Vagina (tissue), 2 donors: Measurements from ENCODE around the gene SLC39A11.

ENCODE experiments used
- POLR2A ChIP-seq, 2 donors: fragments of 450-650 bp; IDR thresholded peaks; one replicate each; pipeline ENCODE4 v1.6.1; 2017; ENCODE audit warnings: antibody characterized with exemption in 2 of 2, mild to moderate bottlenecking in 2 of 2, moderate library complexity in 2 of 2
- TF ChIP-seq, protein P1 (sequence below), 3 experiments: fragments of 450-650 bp in 2 of 3; fragments of 200-600 bp in 1 of 3; sonication (generic) in 1 of 3; IDR thresholded peaks; one replicate each; pipeline ENCODE4 v1.5.1; 2017 to 2019; ENCODE audit warnings: antibody characterized with exemption in 3 of 3, mild to moderate bottlenecking in 2 of 3, moderate library complexity in 2 of 3

DNA sequence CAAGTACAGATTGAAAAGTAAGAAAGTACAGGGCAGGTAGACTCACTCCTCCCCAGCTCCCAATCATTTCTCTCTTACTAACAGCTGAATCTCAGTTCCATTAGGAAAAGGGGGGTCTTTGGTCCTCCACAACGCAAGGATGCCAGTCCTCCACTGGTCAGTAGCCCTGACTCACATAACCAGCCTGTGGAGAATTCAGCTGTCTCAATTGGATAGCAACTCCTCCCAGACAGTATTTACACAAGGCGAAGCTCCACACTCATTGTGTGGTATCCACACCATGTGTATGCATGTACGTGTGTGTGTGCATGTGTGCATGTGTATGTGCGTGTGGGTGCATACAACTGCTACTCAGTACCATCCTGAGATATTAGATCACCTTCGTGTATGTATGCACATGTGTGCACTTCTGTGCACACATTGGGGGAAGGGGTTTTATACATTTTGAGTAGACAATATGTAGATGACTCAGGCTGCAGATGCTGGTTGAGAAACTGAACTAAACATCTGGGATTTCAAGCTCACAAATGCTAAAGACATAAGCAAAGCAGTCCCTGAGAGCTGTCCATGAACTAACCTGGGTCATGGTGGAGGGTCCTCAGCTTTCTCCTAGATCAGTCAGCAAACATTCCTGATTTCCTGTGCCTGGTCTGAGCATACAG lies 240.1 kb downstream of the SLC39A11 start:
- no peak for TF ChIP-seq POLR2A (IDR thresholded peaks at IDR 0.05)
- TF ChIP-seq, protein P1, sequence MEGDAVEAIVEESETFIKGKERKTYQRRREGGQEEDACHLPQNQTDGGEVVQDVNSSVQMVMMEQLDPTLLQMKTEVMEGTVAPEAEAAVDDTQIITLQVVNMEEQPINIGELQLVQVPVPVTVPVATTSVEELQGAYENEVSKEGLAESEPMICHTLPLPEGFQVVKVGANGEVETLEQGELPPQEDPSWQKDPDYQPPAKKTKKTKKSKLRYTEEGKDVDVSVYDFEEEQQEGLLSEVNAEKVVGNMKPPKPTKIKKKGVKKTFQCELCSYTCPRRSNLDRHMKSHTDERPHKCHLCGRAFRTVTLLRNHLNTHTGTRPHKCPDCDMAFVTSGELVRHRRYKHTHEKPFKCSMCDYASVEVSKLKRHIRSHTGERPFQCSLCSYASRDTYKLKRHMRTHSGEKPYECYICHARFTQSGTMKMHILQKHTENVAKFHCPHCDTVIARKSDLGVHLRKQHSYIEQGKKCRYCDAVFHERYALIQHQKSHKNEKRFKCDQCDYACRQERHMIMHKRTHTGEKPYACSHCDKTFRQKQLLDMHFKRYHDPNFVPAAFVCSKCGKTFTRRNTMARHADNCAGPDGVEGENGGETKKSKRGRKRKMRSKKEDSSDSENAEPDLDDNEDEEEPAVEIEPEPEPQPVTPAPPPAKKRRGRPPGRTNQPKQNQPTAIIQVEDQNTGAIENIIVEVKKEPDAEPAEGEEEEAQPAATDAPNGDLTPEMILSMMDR (IDR thresholded peaks at IDR 0.05), result no peak
